DND-41 (cell line): Measurements from ENCODE around the gene CELA1.

Experiments
- ATAC-seq: fragments of 200-7000 bp; cut with Tn5 transposase; 3 replicates; pipeline ENCODE4 v1.9.1; 2021; ENCODE audit warnings: low read depth; ENCODE audit not compliant: insufficient read depth
- DNase-seq: peaks from one replicate; pipeline ENCODE4 v3.0.0-alpha.2; 2020
- H2AFZ ChIP-seq: 2 replicates; pipeline ENCODE4 v1.6.0; 2012; ENCODE audit warnings: low read depth, low read length
- H3K27ac ChIP-seq: 2 replicates; pipeline ENCODE4 v1.5.1; 2012; ENCODE audit warnings: low read length, inconsistent platforms
- H3K27me3 ChIP-seq: fragments of 200-600 bp; sonication (generic); 2 replicates; pipeline ENCODE4 v1.6.0; 2012; ENCODE audit warnings: low read length, mild to moderate bottlenecking, inconsistent platforms; ENCODE audit not compliant: insufficient read depth, poor library complexity
- H3K36me3 ChIP-seq: 2 replicates; pipeline ENCODE4 v1.5.1; 2012; ENCODE audit warnings: low read length, inconsistent platforms; ENCODE audit not compliant: insufficient read depth
- H3K4me1 ChIP-seq: 2 replicates; pipeline ENCODE4 v1.5.1; 2012; ENCODE audit warnings: mild to moderate bottlenecking, low read length; ENCODE audit not compliant: insufficient read depth
- H3K4me2 ChIP-seq: 2 replicates; pipeline ENCODE4 v1.6.0; 2012; ENCODE audit warnings: mild to moderate bottlenecking, moderate library complexity, low read length, inconsistent platforms; ENCODE audit not compliant: insufficient read depth
- H3K4me3 ChIP-seq, 2 experiments: fragments of 200-600 bp in 1 of 2; shearing (Covaris generic) in 1 of 2; 2 replicates each; pipeline ENCODE4 v1.5.1; 2012 to 2016; ENCODE audit warnings: inconsistent platforms in 2 of 2, low read length in 2 of 2, mild to moderate bottlenecking in 2 of 2, low read depth in 1 of 2, moderate library complexity in 1 of 2
- H3K79me2 ChIP-seq: 2 replicates; pipeline ENCODE4 v1.6.0; 2012; ENCODE audit warnings: low read length, inconsistent platforms; ENCODE audit not compliant: insufficient read depth
- H3K9ac ChIP-seq: 2 replicates; pipeline ENCODE4 v1.6.0; 2012; ENCODE audit warnings: low read depth, mild to moderate bottlenecking, inconsistent platforms, low read length, moderate library complexity
- H3K9me3 ChIP-seq: 2 replicates; pipeline ENCODE4 v1.5.1; 2012; ENCODE audit warnings: low read length, moderate library complexity, mild to moderate bottlenecking, inconsistent platforms; ENCODE audit not compliant: insufficient read depth, severe bottlenecking
- H4K20me1 ChIP-seq: 2 replicates; pipeline ENCODE4 v1.6.0; 2012; ENCODE audit warnings: low read length; ENCODE audit not compliant: insufficient read depth
- CTCF ChIP-seq: IDR thresholded peaks from 2 replicates; pipeline ENCODE4 v1.5.1; 2012; ENCODE audit warnings: borderline replicate concordance, low read length, moderate library complexity, mild to moderate bottlenecking; ENCODE audit not compliant: poor library complexity, severe bottlenecking; ENCODE audit errors: extremely low read depth
- EZH2 ChIP-seq: IDR thresholded peaks from 3 replicates; pipeline ENCODE4 v1.6.1; 2012; ENCODE audit warnings: borderline replicate concordance, low read depth, mild to moderate bottlenecking, moderate library complexity, low read length, inconsistent platforms; ENCODE audit not compliant: severe bottlenecking

CELA1 gene

GRCh38 chr12:51322452-51322851 is 24.0 kb downstream of the CELA1 start:
- peak overlapping the region; percentile 65 for H3K9ac ChIP-seq
- H3K36me3 ChIP-seq: no peaks in the 10 kb centered on the region
- H3K79me2 ChIP-seq: peaks cover 15% of the 10 kb centered on the region
- H3K4me1 ChIP-seq: peaks cover 88% of the 10 kb centered on the region
- 0 out of 2 replicates have a peak overlapping the region, but pooled peaks have one; percentile 16 for H2AFZ ChIP-seq
- peak; percentile 28 for DNase-seq
- no peaks in the 10 kb centered on the region for H3K9me3 ChIP-seq
- H3K27ac ChIP-seq: peak overlapping the region; percentile 86
- no peaks in the 10 kb centered on the region for H3K27me3 ChIP-seq
- H3K4me3 ChIP-seq: peak overlapping the region in 1 of 2 experiments; percentile 57; a peak in 2 of 4 replicates
- ATAC-seq: no peak
- peak overlapping the region; percentile 66 for H3K4me2 ChIP-seq
- TF ChIP-seq EZH2: no peak
- no peak for TF ChIP-seq CTCF
- no peaks in the 10 kb centered on the region for H4K20me1 ChIP-seq

- H3K4me2 ChIP-seq: peak overlapping the region; percentile 66
- H4K20me1 ChIP-seq: no peaks in the 10 kb centered on the region
- H3K36me3 ChIP-seq: no peaks in the 10 kb centered on the region
- peak overlapping the region in 1 of 2 experiments; percentile 13; a peak in 2 of 4 replicates for H3K4me3 ChIP-seq
- ATAC-seq (no peak), DNase-seq (no peak)
- no peaks in the 10 kb centered on the region for H3K9me3 ChIP-seq
- H2AFZ ChIP-seq: no peak overlapping the region
- H3K27ac ChIP-seq: peak overlapping the region; percentile 86
- H3K4me1 ChIP-seq: peaks cover 82% of the 10 kb centered on the region
- peaks cover 15% of the 10 kb centered on the region for H3K79me2 ChIP-seq
- H3K9ac ChIP-seq: peak overlapping the region; percentile 65; the same call in 1 of the 2 replicates
- TF ChIP-seq EZH2 (no peak), CTCF (no peak)
- H3K27me3 ChIP-seq: no peaks in the 10 kb centered on the region
Observed at GRCh38 chr12:51321882-51322281, 24.6 kb downstream of the CELA1 start.

GRCh38 chr12:51320695-51321320 is 25.7 kb downstream of the CELA1 start:
- no peaks in the 10 kb centered on the region for H4K20me1 ChIP-seq
- no peaks in the 10 kb centered on the region for H3K36me3 ChIP-seq
- no peak overlapping the region; the same call in 1 of the 2 replicates for H2AFZ ChIP-seq
- H3K9me3 ChIP-seq: no peaks in the 10 kb centered on the region
- DNase-seq: peak; percentile 70
- peak overlapping the region; percentile 44 for H3K4me2 ChIP-seq
- ATAC-seq: peak; percentile 55
- peak overlapping the region; percentile 65; the same call in 1 of the 2 replicates for H3K9ac ChIP-seq
- TF ChIP-seq CTCF: no peak
- no peak for TF ChIP-seq EZH2
- H3K27ac ChIP-seq: peak overlapping the region; percentile 86
- H3K4me1 ChIP-seq: peaks cover 72% of the 10 kb centered on the region
- peaks cover 15% of the 10 kb centered on the region for H3K79me2 ChIP-seq
- H3K27me3 ChIP-seq: no peaks in the 10 kb centered on the region
- peak overlapping the region in 1 of 2 experiments; percentile 22; a peak in 1 of 4 replicates for H3K4me3 ChIP-seq
